ENCODE data around the gene USP15.
A peak's percentile ranks its signal among the peaks of the same experiment; 100 is the strongest.

Gene USP15

DNA sequence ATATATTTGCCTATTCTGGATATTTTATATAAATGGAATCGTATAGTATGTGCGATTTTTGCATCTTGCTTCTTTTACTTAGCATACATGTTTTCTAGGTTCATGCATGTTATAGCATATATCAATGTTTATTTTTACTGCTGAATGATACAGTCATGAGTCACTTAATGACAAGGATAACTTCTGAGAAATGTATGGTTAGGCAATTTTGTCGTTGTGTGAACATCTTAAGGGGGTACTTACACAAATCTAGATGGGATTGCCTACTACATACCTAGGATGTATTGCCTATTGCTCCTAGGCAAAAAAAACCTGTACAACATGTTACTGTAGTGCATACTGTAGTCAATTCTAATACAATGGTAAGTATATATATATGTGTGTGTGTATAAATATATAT, 8.8 kb downstream of the USP15 start:
- DNase-seq (ENCODE audit: low read depth): peak; percentile 72
- H3K4me3 ChIP-seq (replicated peaks; ENCODE audit: low read depth, low read length): no peak overlapping the region
- TF ChIP-seq, protein P1, sequence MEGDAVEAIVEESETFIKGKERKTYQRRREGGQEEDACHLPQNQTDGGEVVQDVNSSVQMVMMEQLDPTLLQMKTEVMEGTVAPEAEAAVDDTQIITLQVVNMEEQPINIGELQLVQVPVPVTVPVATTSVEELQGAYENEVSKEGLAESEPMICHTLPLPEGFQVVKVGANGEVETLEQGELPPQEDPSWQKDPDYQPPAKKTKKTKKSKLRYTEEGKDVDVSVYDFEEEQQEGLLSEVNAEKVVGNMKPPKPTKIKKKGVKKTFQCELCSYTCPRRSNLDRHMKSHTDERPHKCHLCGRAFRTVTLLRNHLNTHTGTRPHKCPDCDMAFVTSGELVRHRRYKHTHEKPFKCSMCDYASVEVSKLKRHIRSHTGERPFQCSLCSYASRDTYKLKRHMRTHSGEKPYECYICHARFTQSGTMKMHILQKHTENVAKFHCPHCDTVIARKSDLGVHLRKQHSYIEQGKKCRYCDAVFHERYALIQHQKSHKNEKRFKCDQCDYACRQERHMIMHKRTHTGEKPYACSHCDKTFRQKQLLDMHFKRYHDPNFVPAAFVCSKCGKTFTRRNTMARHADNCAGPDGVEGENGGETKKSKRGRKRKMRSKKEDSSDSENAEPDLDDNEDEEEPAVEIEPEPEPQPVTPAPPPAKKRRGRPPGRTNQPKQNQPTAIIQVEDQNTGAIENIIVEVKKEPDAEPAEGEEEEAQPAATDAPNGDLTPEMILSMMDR (IDR thresholded peaks at IDR 0.05; ENCODE audit: low read length, missing control alignments): no peak

DNA sequence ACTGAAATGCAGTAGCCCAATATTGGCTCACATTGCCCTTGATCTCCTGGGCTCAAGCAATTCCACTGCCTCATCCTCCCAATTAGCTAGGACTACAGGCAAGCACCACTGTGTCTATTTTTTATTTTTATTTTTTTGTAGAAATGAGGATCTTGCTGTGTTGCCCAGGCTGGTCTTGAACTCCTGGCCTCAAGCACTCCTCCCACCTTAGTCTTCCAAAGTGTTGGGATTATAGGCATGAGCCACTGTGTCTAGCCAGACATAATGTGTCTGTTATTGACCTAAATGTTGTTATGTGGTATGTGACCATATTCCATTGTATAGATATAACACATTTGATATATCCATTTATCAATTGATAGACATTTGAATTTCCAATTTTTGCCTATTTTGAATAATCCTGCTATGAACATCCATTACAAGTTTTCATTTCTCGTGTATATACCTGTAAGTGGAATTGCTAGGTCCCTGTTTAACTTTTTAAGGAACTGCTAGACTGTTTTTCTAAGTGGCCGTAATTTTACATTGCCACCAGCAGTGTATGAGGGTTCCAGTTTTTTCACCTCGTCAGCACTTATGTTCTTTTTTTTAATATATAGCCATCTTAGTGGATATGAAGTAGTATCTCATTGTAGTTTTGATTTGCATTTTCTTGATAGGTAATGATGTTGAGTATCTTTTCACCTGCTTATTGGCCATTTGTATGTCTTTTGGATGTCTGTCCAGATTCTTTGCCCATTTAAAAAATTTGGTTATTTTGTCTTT, 9.4 kb downstream of the USP15 start:
- no peak for DNase-seq (ENCODE audit: low read depth)
- TF ChIP-seq, protein P1 (IDR thresholded peaks at IDR 0.05; ENCODE audit: low read length, missing control alignments): no peak

DNA sequence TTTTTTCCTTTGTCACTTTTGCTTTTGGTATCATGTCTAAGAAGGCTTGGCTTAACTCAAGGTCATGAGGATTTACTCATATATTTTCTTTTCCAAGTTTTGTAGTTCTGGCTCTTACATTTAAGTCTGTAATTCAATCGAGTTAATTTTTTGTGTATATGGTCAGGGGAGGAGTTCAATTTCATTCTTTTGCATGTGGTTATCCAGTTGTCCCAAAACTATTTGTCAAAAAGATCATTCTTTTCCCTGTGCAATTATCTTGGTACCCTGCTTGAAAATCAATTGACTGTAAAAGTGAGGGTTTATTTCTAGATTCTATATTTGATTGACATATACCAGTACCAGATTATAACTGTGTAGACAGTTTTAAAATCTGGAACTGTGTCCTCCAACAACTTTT, 10.2 kb downstream of the USP15 start:
- no peak for DNase-seq (ENCODE audit: low read depth)
- no peak overlapping the region for H3K4me3 ChIP-seq (replicated peaks; ENCODE audit: low read depth, low read length)
- TF ChIP-seq, protein P1 (IDR thresholded peaks at IDR 0.05; ENCODE audit: low read length, missing control alignments): no peak

More for the DNA sequence above, 9.4 kb downstream of the USP15 start:
- no peak overlapping the region for H3K4me3 ChIP-seq (replicated peaks; ENCODE audit: low read depth, low read length)

GRCh38 chr12:62270872-62271271, 10.7 kb downstream of the USP15 start:
- no peak overlapping the region for H3K4me3 ChIP-seq (replicated peaks; ENCODE audit: low read depth, low read length)
- TF ChIP-seq, protein P1 (IDR thresholded peaks at IDR 0.05; ENCODE audit: low read length, missing control alignments): no peak
- DNase-seq (ENCODE audit: low read depth): no peak

GRCh38 chr12:62272936-62273552, 12.8 kb downstream of the USP15 start:
- TF ChIP-seq, protein P1 (IDR thresholded peaks at IDR 0.05; ENCODE audit: low read length, missing control alignments): no peak
- no peak for DNase-seq (ENCODE audit: low read depth)
- no peak overlapping the region for H3K4me3 ChIP-seq (replicated peaks; ENCODE audit: low read depth, low read length)

GRCh38 chr12:62273724-62274380, 13.6 kb downstream of the USP15 start:
- no peak for DNase-seq (ENCODE audit: low read depth)
- TF ChIP-seq, protein P1 (IDR thresholded peaks at IDR 0.05; ENCODE audit: low read length, missing control alignments): no peak
- no peak overlapping the region for H3K4me3 ChIP-seq (replicated peaks; ENCODE audit: low read depth, low read length)

All from fibroblast of pulmonary artery (primary cell).